ENCODE data around the gene PLEKHG3. TPM values are rescaled to one million over a fixed set of nuclear protein-coding genes. Genes with fewer than 3 reads are reported as not detected.

The PLEKHG3 gene
- total and polyA plus RNA-seq, 8 donors, result 33.3 to 60.7 (median 39.7) TPM

DNA sequence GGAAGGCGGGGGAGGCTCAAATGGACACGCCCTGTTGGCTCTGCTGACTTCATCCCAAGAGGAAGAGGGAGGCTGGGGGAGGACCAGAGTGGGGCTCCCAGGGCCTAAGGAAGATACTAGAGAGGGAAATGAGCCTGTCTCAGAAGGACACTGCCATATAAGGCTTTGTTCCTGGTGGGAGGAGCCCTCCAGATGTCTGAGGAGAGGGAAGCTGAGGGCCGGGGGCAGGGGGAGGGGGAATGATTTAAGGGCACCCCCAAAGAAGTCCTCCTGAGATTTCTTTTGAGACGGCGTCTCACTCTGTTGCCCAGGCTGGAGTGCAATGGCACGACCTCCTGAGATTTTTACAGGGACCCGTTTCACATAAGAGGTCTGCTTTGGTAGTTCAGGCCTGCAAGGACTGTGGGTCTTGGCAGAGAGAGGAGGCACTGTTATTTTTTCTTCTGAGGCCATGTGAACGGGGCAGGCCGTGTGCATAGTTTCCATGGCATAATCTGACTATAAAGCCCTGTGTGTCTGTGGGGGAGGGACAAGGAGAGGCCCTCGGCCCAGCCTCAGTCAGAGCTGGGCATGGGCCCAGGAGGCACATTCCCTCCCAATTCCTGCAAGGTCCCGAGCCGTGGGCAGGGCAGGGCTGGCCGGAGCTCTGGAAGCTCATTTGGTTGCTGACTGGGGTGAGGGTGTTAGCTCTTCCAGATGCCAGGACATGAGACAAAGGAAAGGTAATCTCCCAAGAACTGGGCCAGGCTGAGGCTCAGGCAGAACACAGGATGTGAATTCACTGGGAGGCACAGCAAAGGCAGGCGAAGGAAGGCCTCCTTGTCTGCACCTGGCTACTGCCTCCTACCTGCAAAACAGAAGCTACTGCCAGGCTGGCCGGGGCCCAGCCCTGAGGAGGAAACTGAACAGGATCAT is 22.2 kb upstream of the PLEKHG3 start:
- FAIRE-seq, result no peak
- H3K27ac ChIP-seq, result peak overlapping the region; percentile 62 to 80 (median 70)
- TF ChIP-seq, protein P1, sequence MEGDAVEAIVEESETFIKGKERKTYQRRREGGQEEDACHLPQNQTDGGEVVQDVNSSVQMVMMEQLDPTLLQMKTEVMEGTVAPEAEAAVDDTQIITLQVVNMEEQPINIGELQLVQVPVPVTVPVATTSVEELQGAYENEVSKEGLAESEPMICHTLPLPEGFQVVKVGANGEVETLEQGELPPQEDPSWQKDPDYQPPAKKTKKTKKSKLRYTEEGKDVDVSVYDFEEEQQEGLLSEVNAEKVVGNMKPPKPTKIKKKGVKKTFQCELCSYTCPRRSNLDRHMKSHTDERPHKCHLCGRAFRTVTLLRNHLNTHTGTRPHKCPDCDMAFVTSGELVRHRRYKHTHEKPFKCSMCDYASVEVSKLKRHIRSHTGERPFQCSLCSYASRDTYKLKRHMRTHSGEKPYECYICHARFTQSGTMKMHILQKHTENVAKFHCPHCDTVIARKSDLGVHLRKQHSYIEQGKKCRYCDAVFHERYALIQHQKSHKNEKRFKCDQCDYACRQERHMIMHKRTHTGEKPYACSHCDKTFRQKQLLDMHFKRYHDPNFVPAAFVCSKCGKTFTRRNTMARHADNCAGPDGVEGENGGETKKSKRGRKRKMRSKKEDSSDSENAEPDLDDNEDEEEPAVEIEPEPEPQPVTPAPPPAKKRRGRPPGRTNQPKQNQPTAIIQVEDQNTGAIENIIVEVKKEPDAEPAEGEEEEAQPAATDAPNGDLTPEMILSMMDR (IDR thresholded peaks at IDR 0.05), result no peak
- no peaks in the 10 kb centered on the region for H3K36me3 ChIP-seq
- peaks cover 18 to 24% (median 22%) of the 10 kb centered on the region in 3 donors for H3K4me1 ChIP-seq
- no peaks in the 10 kb centered on the region for H3K27me3 ChIP-seq
- ATAC-seq, result peak; percentile 86 to 92 (median 90)
- peak; percentile 70 to 85 (median 72) for DNase-seq
- WGBS, 2 donors, result 31 to 37% methylated on average over 15 of the region's 15 CpGs
- no peaks in the 10 kb centered on the region for H3K9me3 ChIP-seq
- H3K4me3 ChIP-seq, result no peak overlapping the region
- intact Hi-C loops (cut with DNase I), result no loop called here

DNA sequence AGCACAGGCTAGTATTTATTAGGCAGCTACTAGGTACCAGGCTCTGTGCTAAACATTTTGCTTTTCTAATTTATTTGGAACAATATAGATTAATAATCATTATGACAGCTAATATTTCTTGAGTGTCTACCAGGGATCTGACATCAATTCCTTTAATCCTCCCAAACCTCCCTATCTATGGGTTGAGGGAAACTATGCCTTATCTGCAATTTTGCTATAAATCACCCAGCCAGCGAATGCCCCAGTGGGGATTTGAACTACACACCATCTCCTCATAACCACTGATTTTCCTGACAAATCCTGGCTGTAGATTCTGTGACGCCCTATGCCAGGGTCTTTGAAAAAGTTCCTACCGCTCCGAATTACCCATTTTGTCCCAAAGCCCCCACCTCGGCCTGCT is 21.4 kb upstream of the PLEKHG3 start:
- peak overlapping the region in 2 of 4 donors; percentile 62 to 79 for H3K27ac ChIP-seq
- peaks cover 18 to 24% (median 22%) of the 10 kb centered on the region in 3 donors for H3K4me1 ChIP-seq
- H3K36me3 ChIP-seq, result no peaks in the 10 kb centered on the region
- DNase-seq (no peak), FAIRE-seq (no peak), ATAC-seq (no peak)
- no peak overlapping the region for H3K4me3 ChIP-seq
- WGBS, 2 donors, result 93 to 97% methylated on average over 5 of the region's 5 CpGs
- no peaks in the 10 kb centered on the region for H3K9me3 ChIP-seq
- TF ChIP-seq, protein P1 (IDR thresholded peaks at IDR 0.05), result no peak
- intact Hi-C loops (cut with DNase I), result no loop called here
- no peaks in the 10 kb centered on the region for H3K27me3 ChIP-seq

DNA sequence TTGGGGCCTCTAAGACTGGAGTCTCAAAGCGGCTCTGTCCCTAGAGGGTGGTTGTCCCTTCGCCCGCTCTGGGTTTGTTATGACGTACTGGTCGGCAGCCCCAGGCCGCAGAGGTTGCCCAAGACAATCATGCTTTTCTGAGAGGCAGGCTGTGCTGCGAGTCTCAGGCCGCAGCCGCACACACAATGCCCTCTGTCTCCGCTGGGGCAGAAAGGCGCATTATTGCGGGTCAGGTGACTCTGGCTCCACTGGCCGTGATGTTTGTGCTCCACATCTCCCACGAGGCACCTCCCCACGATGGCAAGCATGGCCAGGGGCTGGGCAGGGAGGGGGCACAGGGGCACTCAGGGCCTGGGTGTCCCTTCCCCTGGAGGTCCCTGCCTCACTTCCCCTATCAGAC is 21.0 kb upstream of the PLEKHG3 start:
- intact Hi-C loops (cut with DNase I), result no loop called here
- peaks cover 18 to 24% (median 22%) of the 10 kb centered on the region in 3 donors for H3K4me1 ChIP-seq

DNA sequence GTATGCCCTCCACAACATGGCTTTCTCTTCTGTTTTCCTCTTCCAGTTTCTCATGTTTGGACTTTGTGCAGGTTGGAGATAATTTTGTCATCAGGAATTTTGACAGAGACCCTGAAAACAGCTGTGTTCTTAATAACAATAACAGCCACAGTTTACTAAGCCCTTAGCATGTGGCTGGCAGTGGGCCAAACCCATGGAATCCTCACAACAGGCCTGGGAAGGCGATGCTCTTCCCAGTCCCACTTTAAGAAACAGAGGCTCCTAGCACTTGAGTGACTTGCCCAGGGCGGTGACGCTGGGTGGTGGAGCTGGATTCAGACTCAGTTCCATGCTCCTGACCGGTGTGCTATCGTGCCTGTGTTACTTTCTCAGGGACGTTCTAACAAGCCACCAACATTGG is 20.1 kb upstream of the PLEKHG3 start:
- H3K27ac ChIP-seq, result peak overlapping the region in 1 of 4 donors; percentile 27
- ATAC-seq (peak in 1 of 4 donors; percentile 10), FAIRE-seq (no peak), DNase-seq (peak in 4 of 6 donors; percentile 37 to 78 (median 71))
- TF ChIP-seq, protein P1 (IDR thresholded peaks at IDR 0.05), result no peak
- no peaks in the 10 kb centered on the region for H3K27me3 ChIP-seq
- H3K36me3 ChIP-seq, result no peaks in the 10 kb centered on the region
- intact Hi-C loops (cut with DNase I), result no loop called here
- no peaks in the 10 kb centered on the region for H3K9me3 ChIP-seq
- 33 to 49% methylated on average over 6 of the region's 6 CpGs for WGBS, 2 donors
- no peak overlapping the region for H3K4me3 ChIP-seq
- peaks cover 18 to 30% (median 27%) of the 10 kb centered on the region in 3 donors for H3K4me1 ChIP-seq

More for the DNA sequence above, 21.0 kb upstream of the PLEKHG3 start:
- Histone ChIP-seq H3K36me3 (no peaks in the 10 kb centered on the region), H3K27ac (peak overlapping the region in 2 of 4 donors; percentile 62 to 79), H3K9me3 (no peaks in the 10 kb centered on the region), H3K4me3 (no peak overlapping the region), H3K27me3 (no peaks in the 10 kb centered on the region)
- ATAC-seq, result no peak
- TF ChIP-seq, protein P1 (IDR thresholded peaks at IDR 0.05), result no peak
- no peak for DNase-seq
- no peak for FAIRE-seq
- 86 to 99% methylated on average over 14 to 15 of the region's 15 CpGs for WGBS, 2 donors

Data from pancreas (tissue), 10 donors.